Sigmoid colon (tissue), 7 donors: Measurements from ENCODE around the gene PAK4. TPM values are rescaled to one million over a fixed set of nuclear protein-coding genes. Genes with fewer than 3 reads are reported as not detected.

Experiments
- DNase-seq: peaks from one replicate; pipeline ENCODE4 v3.0.0-alpha.2; 2019
- H3K27ac ChIP-seq, 4 donors: fragments of 200-600 bp; sonication (generic); one replicate each; pipeline ENCODE4 v1.5.1; 2016 to 2019; ENCODE audit warnings: mild to moderate bottlenecking in 1 of 4
- H3K27me3 ChIP-seq, 3 donors: fragments of 200-600 bp; sonication (generic); one replicate each; pipeline ENCODE4 v1.5.1; 2019; ENCODE audit warnings: mild to moderate bottlenecking in 1 of 3
- H3K36me3 ChIP-seq, 4 donors: fragments of 200-600 bp; sonication (generic); one replicate each; pipeline ENCODE4 v1.5.1; 2016 to 2019
- H3K4me1 ChIP-seq, 4 donors: fragments of 200-600 bp; sonication (generic); one replicate each; pipeline ENCODE4 v1.5.1; 2017 to 2019
- H3K4me3 ChIP-seq, 4 donors: fragments of 200-600 bp; sonication (generic); one replicate each; pipeline ENCODE4 v1.5.1; 2017 to 2019; ENCODE audit warnings: mild to moderate bottlenecking in 2 of 4, moderate library complexity in 1 of 4
- H3K9me3 ChIP-seq, 4 donors: fragments of 200-600 bp in 3 of 4; sonication (generic) in 3 of 4; one replicate each; pipeline versions ENCODE4 v1.5.1 to v1.6.1; 2013 to 2019
- EP300 ChIP-seq, 4 donors: sonication (generic); formaldehyde crosslinking; IDR thresholded peaks; one replicate each; pipeline ENCODE4 v1.6.1; 2017; ENCODE audit warnings: antibody characterized with exemption in 4 of 4
- POLR2A ChIP-seq, 2 donors: fragments of 450-650 bp; IDR thresholded peaks; one replicate each; pipeline ENCODE4 v1.6.1; 2016; ENCODE audit warnings: antibody characterized with exemption in 2 of 2, mild to moderate bottlenecking in 2 of 2, moderate library complexity in 2 of 2
- POLR2AphosphoS5 ChIP-seq, 4 donors: sonication (generic); formaldehyde crosslinking; IDR thresholded peaks; one replicate each; pipeline ENCODE4 v1.6.1; 2017; ENCODE audit warnings: antibody characterized with exemption in 4 of 4
- WGBS, 2 donors: extraction: QIAGEN DNeasy Blood & Tissue Kit; methylation state at CpG; one replicate each; pipeline ENCODE4 v1.1.7; 2013; 5-methylcytosine and 5-hydroxymethylcytosine counted together
- intact Hi-C: fragments of 100-400 bp; cut with DNase I; formaldehyde crosslinking; loops from one replicate; pipeline ENCODE4 v1.15.1; 2023
- polyA plus RNA-seq, 3 donors: library from polyadenylated mRNA; stranded (reverse); fragments of 200-250 nt; gene quantifications; one replicate each; pipeline ENCODE4 v1.2.3, GENCODE V29; 2013
- total RNA-seq, 4 donors: library from RNA; depleted of rRNA; stranded (reverse); fragments of >200 nt; gene quantifications; one replicate each; pipeline ENCODE4 v1.1.0, GENCODE V29; 2016
- TF ChIP-seq, protein P1 (sequence below), 4 experiments: fragments of 450-650 bp in 3 of 4; fragments of 200-600 bp in 1 of 4; IDR thresholded peaks; one replicate each; pipeline ENCODE4 v1.5.1; 2016 to 2019; ENCODE audit warnings: antibody characterized with exemption in 4 of 4, mild to moderate bottlenecking in 3 of 4, moderate library complexity in 2 of 4
- donor health status: healthy with polysubstance abuse.
- donor health status: Bipolar disorder and iron deficiency.
- donor health status: healthy.

The PAK4 gene
- total and polyA plus RNA-seq, 7 donors: 6.2 to 62.0 (median 27.1) TPM

DNA sequence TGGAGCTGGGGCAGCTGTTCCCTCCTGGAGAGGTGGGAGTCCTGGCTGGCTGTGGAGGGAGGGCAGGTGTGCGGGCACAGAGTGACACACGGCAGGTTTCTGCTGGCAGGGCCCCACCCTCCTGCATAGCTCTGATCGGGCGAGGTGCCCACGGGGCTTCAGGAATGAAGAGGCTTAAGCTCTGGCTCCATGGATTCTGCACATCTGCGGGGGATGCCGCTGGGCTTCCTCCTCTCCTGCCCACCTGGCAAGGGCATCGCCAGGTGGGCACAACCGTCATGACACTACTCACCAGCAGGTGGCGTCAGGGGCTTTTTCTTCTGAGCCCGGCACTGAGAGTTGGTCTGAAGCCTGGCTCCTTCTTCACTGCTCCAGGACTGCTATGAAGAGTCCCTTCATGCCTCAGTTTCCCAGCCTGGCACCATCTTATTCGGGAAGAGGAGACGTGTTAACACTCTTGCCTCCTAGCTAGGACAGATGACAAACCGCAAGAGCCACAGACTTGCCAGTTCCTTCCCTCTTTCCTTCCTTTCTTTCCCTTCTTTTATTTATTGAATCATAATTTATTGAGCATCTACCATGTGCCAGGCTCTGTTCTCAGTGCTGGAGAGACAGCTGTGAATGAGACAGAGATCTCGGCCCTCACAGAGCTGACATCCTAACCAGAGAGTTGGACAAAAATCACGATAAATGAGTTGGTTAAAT lies 15.2 kb upstream of the PAK4 start:
- WGBS, 2 donors: 22 to 24% methylated on average over 16 of the region's 16 CpGs
- no peak for TF ChIP-seq EP300 (IDR thresholded peaks at IDR 0.05)
- TF ChIP-seq, protein P1, sequence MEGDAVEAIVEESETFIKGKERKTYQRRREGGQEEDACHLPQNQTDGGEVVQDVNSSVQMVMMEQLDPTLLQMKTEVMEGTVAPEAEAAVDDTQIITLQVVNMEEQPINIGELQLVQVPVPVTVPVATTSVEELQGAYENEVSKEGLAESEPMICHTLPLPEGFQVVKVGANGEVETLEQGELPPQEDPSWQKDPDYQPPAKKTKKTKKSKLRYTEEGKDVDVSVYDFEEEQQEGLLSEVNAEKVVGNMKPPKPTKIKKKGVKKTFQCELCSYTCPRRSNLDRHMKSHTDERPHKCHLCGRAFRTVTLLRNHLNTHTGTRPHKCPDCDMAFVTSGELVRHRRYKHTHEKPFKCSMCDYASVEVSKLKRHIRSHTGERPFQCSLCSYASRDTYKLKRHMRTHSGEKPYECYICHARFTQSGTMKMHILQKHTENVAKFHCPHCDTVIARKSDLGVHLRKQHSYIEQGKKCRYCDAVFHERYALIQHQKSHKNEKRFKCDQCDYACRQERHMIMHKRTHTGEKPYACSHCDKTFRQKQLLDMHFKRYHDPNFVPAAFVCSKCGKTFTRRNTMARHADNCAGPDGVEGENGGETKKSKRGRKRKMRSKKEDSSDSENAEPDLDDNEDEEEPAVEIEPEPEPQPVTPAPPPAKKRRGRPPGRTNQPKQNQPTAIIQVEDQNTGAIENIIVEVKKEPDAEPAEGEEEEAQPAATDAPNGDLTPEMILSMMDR (IDR thresholded peaks at IDR 0.05): peak in 3 of 4 experiments; percentile 39 to 74 (median 55)

DNA sequence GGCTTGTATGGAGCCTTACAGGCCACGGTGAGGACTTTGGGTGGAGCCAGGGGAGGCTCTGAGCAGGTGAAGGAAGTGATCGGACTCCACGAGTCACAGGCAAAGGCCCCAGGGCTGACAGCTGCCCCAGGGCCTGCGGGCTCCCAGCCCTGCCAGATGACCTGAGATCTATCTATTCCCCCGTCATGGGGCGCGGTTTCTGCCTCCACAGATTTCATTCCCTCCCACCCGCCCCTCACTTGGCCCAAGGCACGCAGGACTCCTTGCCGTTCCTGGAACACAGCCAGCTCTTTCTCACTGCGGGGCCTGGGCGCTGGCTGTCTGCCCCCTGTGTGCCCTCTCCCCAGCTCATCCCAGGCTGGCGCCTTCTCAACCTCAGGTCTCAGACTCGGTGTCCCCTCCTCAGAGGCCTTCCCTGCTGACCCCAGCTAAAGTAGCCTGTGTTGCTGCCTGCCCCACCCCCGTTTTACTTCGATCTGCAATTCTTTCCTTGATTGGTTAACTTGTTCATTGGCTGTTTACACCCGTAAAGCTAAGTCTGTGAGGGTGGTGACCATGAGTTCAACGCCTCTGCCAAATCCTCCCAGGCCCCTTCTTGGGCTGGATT lies 13.9 kb upstream of the PAK4 start:
- H3K27me3 ChIP-seq: peaks cover 3 to 36% (median 18%) of the 10 kb centered on the region in 3 donors
- H3K4me1 ChIP-seq: no peaks in the 10 kb centered on the region
- no peak overlapping the region for H3K4me3 ChIP-seq
- H3K9me3 ChIP-seq: no peaks in the 10 kb centered on the region
- no peak for DNase-seq
- 15 to 50% methylated on average over 18 of the region's 18 CpGs for WGBS, 2 donors
- H3K36me3 ChIP-seq: no peaks in the 10 kb centered on the region
- H3K27ac ChIP-seq: no peak overlapping the region
- TF ChIP-seq, protein P1 (IDR thresholded peaks at IDR 0.05): no peak
- TF ChIP-seq POLR2A (IDR thresholded peaks at IDR 0.05): no peak
- no peak for TF ChIP-seq POLR2AphosphoS5 (IDR thresholded peaks at IDR 0.05)
- no peak for TF ChIP-seq EP300 (IDR thresholded peaks at IDR 0.05)
- intact Hi-C loops: no loop called here

More for the DNA sequence above, 15.2 kb upstream of the PAK4 start:
- H3K9me3 ChIP-seq: no peaks in the 10 kb centered on the region
- no peaks in the 10 kb centered on the region for H3K4me1 ChIP-seq
- H3K36me3 ChIP-seq: no peaks in the 10 kb centered on the region
- H3K27ac ChIP-seq: no peak overlapping the region
- peak; percentile 74 for DNase-seq
- no peak overlapping the region for H3K4me3 ChIP-seq
- intact Hi-C loops: no loop called here
- H3K27me3 ChIP-seq: peaks cover 3 to 36% (median 18%) of the 10 kb centered on the region in 3 donors

DNA sequence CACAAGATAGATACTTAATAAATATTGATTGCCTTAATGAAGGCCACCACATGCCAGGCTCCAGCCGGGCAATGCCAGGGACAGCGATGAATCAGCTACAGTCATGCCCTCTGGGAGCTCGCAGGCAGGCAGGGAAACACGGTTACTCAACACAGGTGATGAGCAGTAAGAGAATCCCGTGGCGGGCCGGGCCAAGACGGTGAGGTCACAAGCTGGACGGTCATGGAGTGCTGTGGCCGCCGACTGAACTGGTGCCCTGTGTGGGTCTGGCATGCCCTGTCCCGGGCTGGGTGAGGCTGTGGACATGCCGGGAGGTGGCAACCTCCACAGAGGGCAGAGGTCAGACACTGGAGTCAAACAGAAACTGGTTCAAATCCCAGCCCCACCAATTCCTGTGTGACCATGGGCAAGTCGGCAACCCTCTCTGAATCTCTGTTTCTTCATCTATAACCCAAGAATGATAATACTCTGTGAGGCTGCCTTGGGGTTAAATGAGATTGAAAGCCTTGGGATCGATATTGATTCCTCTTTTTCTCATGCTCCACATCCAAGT lies 13.2 kb upstream of the PAK4 start:
- Histone ChIP-seq H3K27me3 (peaks cover 3 to 36% (median 18%) of the 10 kb centered on the region in 3 donors), H3K36me3 (no peaks in the 10 kb centered on the region), H3K9me3 (no peaks in the 10 kb centered on the region), H3K4me3 (no peak overlapping the region), H3K27ac (no peak overlapping the region), H3K4me1 (no peaks in the 10 kb centered on the region)
- 61 to 89% methylated on average over 15 of the region's 15 CpGs for WGBS, 2 donors
- intact Hi-C loops: no loop called here
- no peak for TF ChIP-seq POLR2AphosphoS5 (IDR thresholded peaks at IDR 0.05)
- no peak for TF ChIP-seq EP300 (IDR thresholded peaks at IDR 0.05)
- TF ChIP-seq, protein P1 (IDR thresholded peaks at IDR 0.05): no peak
- no peak for TF ChIP-seq POLR2A (IDR thresholded peaks at IDR 0.05)
- DNase-seq: no peak

DNA sequence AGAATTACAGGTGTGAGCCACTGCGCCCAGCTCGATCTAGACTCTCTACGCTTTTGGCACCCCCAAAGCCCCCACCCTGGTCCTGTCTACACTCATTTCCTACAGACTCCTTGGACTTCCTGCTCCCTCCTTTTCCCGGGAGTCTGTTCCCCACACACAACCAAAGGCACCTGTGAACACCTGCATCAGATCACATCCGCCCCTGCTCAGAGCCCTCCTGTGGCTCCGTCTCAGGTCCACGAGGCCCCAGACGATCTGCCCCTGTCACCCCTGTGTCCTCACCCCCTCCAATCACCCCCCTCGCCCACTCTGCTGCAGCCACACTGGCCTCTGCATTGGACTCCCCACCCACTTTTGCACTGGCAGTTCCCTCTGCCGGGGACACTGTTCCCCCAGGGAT lies 12.4 kb upstream of the PAK4 start:
- 76 to 84% methylated on average over 10 of the region's 10 CpGs for WGBS, 2 donors
- Histone ChIP-seq H3K27ac (no peak overlapping the region), H3K9me3 (no peaks in the 10 kb centered on the region), H3K4me3 (no peak overlapping the region), H3K27me3 (peaks cover 3 to 36% (median 18%) of the 10 kb centered on the region in 3 donors), H3K4me1 (no peaks in the 10 kb centered on the region), H3K36me3 (no peaks in the 10 kb centered on the region)
- DNase-seq: no peak
- intact Hi-C loops: no loop called here
- TF ChIP-seq POLR2AphosphoS5 (IDR thresholded peaks at IDR 0.05): no peak
- no peak for TF ChIP-seq POLR2A (IDR thresholded peaks at IDR 0.05)
- TF ChIP-seq EP300 (IDR thresholded peaks at IDR 0.05): no peak
- TF ChIP-seq, protein P1 (IDR thresholded peaks at IDR 0.05): no peak
